GM21360 (cell line): ENCODE measurements around the gene COA5.
A peak's percentile ranks its signal among the peaks of the same experiment; 100 is the strongest.

ENCODE experiments used
- ATAC-seq: cut with Tn5 transposase; IDR thresholded peaks from one replicate; pipeline ENCODE4 v1.9.1; 2021; ENCODE audit warnings: mild to moderate bottlenecking, moderate library complexity; ENCODE audit not compliant: unreplicated experiment

Gene COA5

GRCh38 chr2:98608116-98608961 lies at the start of gene COA5, which contains the start of gene UNC50:
COA5 (minus strand) TSS chr2:98608512; CDS start chr2:98608405, 107 bp downstream.
UNC50 (plus strand) TSS chr2:98608589; CDS start chr2:98609760, 1,171 bp downstream.
- peak; percentile 87 for ATAC-seq

GRCh38 chr2:98656800-98657199 lies 48.5 kb upstream of the COA5 start:
- ATAC-seq, result no peak

GRCh38 chr2:98654699-98655495 lies 46.6 kb upstream of the COA5 start:
- no peak for ATAC-seq

DNA sequence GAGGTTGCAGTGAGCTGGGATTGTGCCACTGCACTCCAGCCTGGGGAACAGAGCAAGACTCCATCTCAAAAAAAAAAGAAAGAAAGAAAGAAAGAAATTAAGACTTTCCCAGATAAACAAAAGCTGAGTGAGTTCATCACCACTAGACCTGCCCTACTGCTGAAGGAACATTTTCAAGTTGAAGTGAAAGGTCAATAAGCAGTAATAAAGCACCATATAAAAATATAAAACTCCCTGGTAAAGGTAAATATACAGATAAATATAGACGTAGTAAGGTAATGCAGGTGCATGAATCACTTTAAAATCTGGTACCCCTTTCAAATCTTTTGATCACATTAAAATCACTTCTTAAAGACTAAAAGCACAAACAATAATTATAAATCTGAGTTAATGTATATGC lies 42.7 kb upstream of the COA5 start:
- no peak for ATAC-seq

DNA sequence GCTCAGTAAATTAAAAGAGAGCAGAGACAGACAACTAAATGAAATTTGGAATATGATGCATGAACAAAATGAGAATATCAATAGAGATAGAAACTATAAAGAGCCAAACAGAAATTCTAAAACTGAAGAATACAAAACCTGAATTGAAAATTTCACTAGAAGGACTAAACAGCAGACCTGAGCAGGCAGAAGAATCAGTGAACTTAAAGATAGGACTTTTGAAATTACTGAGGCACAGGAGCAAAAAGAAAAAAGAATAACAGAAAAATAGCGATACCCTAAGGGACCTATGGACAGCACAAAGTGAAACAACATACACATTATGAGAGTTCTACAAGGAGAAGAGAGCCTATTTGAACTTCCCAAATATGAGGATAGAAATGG lies 41.7 kb upstream of the COA5 start:
- ATAC-seq, result no peak

DNA sequence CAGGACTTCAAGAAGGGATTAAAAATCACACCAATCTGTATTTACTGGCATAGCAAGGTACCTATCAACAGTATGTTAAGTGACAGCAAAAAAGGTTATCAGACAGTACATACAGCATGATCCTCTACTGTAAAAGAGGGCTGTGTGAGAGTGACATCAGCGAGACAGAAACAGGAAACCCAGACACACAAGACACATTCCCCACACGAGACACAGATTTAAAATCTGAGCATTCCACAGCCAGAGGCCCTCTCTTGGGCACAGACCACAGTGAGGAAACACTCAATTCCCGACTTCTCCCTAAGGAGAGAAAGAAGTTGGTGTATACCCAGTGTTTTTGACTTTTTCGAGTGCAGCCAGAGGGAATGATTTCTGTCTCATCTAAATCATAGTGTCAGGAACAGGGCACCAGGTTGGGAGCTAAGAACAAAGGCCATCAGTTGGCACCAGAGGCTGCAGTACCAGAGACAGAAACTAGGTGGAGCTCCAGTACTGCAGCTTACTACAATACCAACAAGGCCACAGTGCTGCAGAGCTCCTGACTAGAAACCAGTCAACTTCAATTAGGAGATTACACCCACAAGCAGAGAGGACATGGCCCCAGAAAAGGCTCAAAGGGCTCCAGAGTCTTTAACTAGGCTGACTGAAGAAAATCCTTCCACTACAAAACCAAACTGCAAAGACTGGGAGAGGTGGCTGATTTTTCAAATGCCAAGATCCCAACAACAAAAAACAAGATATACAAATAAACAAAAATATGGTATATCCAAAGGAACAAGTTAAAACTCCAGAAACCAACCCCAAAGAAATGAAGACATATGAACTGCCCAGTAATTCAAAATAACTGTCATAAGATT lies 41.1 kb upstream of the COA5 start:
- ATAC-seq, result peak; percentile 70

DNA sequence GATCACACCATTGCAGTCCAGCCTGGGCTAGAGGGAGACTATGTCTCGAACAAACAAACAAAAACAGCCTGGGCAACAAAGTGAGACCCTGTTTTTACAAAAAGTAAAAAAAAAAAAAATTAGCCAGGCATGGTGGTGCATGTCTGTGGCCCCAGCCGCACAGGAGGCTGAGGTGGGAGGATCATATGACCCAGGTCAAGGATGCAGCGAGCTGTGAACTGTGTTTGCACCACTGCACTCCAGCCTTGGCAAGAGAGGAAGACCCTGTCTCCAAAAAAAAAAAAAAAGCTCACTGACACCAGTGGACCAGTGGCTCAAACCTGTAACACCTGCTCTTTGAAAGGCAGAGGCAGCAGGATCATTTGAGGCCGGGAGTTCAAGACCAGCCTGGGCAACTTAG lies 40.1 kb upstream of the COA5 start:
- no peak for ATAC-seq

DNA sequence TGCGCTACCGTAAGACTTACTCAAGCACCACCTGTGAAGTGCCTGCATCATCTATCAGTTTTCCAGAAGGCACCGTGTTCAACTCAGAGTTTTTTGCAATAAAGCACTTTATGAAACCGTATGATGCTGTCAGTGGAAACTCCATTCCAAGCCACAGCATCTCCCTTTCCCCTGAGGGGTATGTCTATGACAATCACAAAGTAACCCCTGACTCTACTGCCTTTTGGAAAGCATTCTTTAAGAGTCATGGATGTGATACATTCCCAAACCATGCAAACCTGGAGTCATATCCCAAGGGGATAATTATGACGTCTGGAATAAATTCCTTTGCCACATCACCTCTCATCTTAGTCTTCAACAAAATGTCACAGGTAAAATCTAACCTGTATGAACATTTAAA lies 39.3 kb upstream of the COA5 start:
- no peak for ATAC-seq

DNA sequence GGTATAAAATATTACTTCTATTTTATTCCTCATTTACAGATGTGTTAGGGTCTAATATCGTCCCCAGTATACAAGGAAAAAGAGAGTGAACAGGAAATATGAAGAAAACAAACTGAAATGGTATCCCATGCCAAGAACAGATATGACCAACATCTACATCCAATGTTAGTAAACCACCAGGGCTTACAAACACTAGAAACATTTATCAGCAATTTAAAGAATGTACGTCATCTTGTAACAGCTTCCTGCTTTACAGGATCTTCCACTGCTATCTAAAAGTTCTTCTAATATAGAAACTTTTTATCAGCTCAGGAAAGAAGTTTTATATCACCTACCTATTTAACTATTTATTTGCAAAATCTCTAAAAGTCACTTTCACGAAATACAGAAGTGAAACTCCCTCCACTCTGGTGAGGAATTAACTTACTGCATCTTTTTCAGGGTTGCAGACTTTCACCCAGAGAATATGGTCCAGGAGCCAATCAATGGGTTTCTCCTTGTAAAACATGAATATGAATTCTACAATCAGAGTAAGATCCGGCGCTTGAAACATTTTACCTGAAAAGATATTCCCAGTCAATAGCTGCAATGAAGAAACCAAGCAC lies 35.3 kb upstream of the COA5 start:
- ATAC-seq, result no peak

DNA sequence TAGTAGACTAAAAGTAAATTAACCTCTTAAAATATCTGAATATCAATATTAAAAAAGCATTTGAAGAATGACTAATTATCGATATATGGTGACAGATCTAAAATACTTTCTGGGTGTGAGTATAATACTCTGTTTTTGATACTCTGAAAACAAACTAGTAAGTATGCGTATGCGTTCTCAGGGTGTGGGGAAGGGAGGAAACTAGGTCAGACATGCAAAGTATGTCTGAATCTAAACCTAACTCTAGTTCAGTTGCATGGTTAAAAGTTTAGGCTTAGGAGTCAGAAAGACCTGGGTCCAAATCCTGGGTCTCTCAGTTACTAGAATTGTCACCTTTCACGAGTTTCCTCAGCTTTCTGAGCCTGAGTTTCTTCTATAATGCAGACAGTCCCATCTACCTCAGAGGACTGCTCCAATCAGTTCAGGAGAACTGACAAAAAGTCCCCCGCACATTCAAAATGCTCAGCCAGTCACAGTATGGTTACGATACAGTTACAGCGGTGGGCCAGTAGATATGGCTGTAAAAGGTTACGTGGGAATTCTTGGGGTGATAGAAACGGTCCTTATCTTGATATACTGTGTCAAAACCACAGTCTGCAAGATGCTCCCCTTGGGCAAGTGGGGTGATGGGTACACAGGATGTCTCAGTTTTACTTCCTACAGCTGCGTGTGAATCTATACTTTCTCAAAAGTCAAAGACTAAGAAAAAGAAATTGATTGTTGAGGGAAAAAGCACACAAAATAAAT lies 29.3 kb upstream of the COA5 start:
- ATAC-seq, result no peak

DNA sequence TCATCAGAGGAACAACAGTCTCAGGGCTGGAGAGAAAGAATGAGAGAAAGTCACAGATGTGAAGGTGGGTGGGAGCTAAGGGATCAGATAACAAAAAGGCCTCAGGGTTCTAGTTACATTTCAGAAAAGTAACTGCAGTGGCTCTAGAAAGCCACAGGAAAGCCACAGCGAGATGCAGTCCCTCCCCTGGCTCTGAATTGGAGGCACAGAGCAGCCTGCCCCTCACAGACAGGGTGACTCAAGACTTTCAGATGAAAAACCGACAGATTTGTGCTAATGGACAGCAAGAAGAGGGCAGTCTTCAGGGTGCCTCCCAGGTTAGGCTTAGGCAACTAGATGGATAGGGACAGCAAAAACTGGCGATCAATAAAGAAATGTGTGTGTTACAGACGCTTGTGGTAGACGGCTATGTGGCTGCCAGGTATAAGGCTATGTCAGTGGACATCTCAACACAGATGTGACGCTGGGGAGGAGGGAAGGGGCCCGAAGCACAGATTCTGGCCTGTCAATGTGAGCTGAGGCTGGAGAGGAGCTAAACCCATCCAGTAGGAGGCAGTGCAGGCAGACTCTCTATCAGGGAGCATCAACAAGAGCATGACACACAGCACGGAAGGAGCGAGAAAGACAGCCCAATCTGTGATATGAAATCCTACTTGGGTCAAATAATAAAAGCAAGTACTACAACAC lies 26.2 kb upstream of the COA5 start:
- ATAC-seq, result no peak

GRCh38 chr2:98632351-98632750 lies 24.0 kb upstream of the COA5 start:
- no peak for ATAC-seq

DNA sequence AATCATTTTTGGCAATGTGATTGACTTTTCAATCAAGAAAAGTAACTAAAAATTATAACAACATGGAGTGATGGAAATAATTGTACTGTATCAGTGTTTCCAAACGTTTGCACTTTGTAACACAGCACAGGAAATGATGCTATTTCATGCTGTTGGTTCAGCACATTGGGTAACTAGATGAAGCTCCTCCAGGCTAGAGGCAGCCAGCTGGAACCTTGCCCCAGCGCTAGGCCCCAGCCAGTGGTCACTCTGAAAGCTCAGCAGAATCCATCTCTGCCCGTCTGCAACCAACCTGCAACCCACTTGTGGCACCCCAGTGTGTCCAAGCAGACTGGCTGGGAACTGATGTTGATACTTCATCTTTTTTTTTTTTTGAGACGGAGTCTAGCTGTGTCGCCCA lies 15.3 kb upstream of the COA5 start:
- no peak for ATAC-seq

- ATAC-seq, result no peak
Measured at GRCh38 chr2:98617149-98617548, 8.8 kb upstream of the COA5 start.

- no peak for ATAC-seq
Measured at GRCh38 chr2:98615481-98615880, 7.2 kb upstream of the COA5 start.

GRCh38 chr2:98614024-98614739 lies 5.9 kb upstream of the COA5 start:
- ATAC-seq, result no peak

- no peak for ATAC-seq
Measured at GRCh38 chr2:98608962-98609604, 771 bp upstream of the COA5 start.

- ATAC-seq, result no peak
Measured at GRCh38 chr2:98607741-98608115, 584 bp downstream of the COA5 start.
